NB4 (cell line): ENCODE measurements around the gene PI3.

Experiments
- DNase-seq: peaks from one replicate; pipeline ENCODE4 v3.0.0; 2010; ENCODE audit warnings: low read depth
- H3K4me3 ChIP-seq: one replicate; pipeline ENCODE4 v1.5.1; 2011; ENCODE audit warnings: mild to moderate bottlenecking, low read depth, low read length, moderate library complexity
- CTCF ChIP-seq: IDR thresholded peaks from one replicate; pipeline ENCODE4 v1.5.1; 2012; ENCODE audit warnings: low read depth, low read length
- MAX ChIP-seq: IDR thresholded peaks from 2 replicates; pipeline ENCODE4 v1.6.1; 2011; ENCODE audit warnings: low read depth, low read length
- MYC ChIP-seq: IDR thresholded peaks from 2 replicates; pipeline ENCODE4 v1.6.1; 2011; ENCODE audit warnings: low read depth, low read length
- POLR2A ChIP-seq: IDR thresholded peaks from 2 replicates; pipeline ENCODE4 v1.6.1; 2011; ENCODE audit warnings: mild to moderate bottlenecking; ENCODE audit not compliant: insufficient read length; ENCODE audit errors: extremely low read depth

Gene PI3

GRCh38 chr20:45157962-45158361 is 16.7 kb upstream of the PI3 start:
- TF ChIP-seq MAX: no peak
- no peak for TF ChIP-seq MYC
- TF ChIP-seq CTCF: no peak
- TF ChIP-seq POLR2A: no peak
- H3K4me3 ChIP-seq: no peak overlapping the region
- no peak for DNase-seq

GRCh38 chr20:45163083-45163803 is 11.5 kb upstream of the PI3 start:
- no peak for DNase-seq
- TF ChIP-seq POLR2A (no peak), MAX (no peak), MYC (no peak), CTCF (no peak)
- no peak overlapping the region for H3K4me3 ChIP-seq

GRCh38 chr20:45164906-45165305 is 9.8 kb upstream of the PI3 start:
- DNase-seq: no peak
- no peak overlapping the region for H3K4me3 ChIP-seq
- TF ChIP-seq CTCF: no peak
- TF ChIP-seq MYC: no peak
- TF ChIP-seq POLR2A: no peak
- no peak for TF ChIP-seq MAX

GRCh38 chr20:45173522-45173921 is 1.2 kb upstream of the PI3 start:
- no peak overlapping the region for H3K4me3 ChIP-seq
- TF ChIP-seq CTCF (no peak), POLR2A (no peak), MYC (no peak)
- no peak for DNase-seq

GRCh38 chr20:45176526-45177267 is 2.0 kb downstream of the PI3 start:
- no peak for DNase-seq
- H3K4me3 ChIP-seq: no peak overlapping the region
- TF ChIP-seq POLR2A: no peak
- TF ChIP-seq MYC: no peak
- TF ChIP-seq CTCF: no peak
- TF ChIP-seq MAX: no peak

GRCh38 chr20:45179166-45179565 is 4.5 kb downstream of the PI3 start:
- no peak for DNase-seq
- H3K4me3 ChIP-seq: no peak overlapping the region
- TF ChIP-seq MYC (no peak), POLR2A (no peak), MAX (no peak), CTCF (no peak)
